Natural killer cell (primary cell): ENCODE data around the gene APOA1. TPM values are rescaled to one million over a fixed set of nuclear protein-coding genes. Genes with fewer than 3 reads are reported as not detected.

Source experiments
- ATAC-seq, 3 donors: fragments of 150-1000 bp in 2 of 3; fragments of 200-7000 bp in 1 of 3; cut with Tn5 transposase; 1 replicate in 1 of 3; 2 replicates in 2 of 3; pipeline ENCODE4 v1.10.0; 2021; ENCODE audit warnings: mild to moderate bottlenecking in 2 of 3, moderate library complexity in 2 of 3
- DNase-seq, 2 donors: peaks; one replicate each; pipeline versions ENCODE4 v3.0.0 to v3.0.0-alpha.2; 2013 to 2021; ENCODE audit warnings: mixed read lengths in 1 of 2
- H3K27ac ChIP-seq: one replicate; pipeline ENCODE4 v1.5.1; 2013; ENCODE audit warnings: mild to moderate bottlenecking, low read length
- H3K27me3 ChIP-seq: one replicate; pipeline ENCODE4 v1.6.1; 2013; ENCODE audit warnings: low read length; ENCODE audit not compliant: control insufficient read depth, insufficient read depth
- H3K36me3 ChIP-seq: one replicate; pipeline ENCODE4 v1.6.1; 2013; ENCODE audit warnings: low read length; ENCODE audit not compliant: control insufficient read depth, insufficient read depth
- H3K4me1 ChIP-seq: one replicate; pipeline ENCODE4 v1.6.1; 2013; ENCODE audit warnings: low read length; ENCODE audit not compliant: control insufficient read depth, insufficient read depth
- H3K4me3 ChIP-seq: one replicate; pipeline ENCODE4 v1.5.1; 2013; ENCODE audit warnings: low read length
- H3K9me3 ChIP-seq: one replicate; pipeline ENCODE4 v1.6.1; 2013; ENCODE audit warnings: low read length; ENCODE audit not compliant: control insufficient read depth, insufficient read depth
- H3K27ac Mint-ChIP-seq, 2 donors: one replicate each; pipeline ENCODE4 v1.8.0; 2022; ENCODE audit warnings: mild to moderate bottlenecking in 2 of 2, mixed read lengths in 2 of 2, moderate library complexity in 1 of 2
- H3K27me3 Mint-ChIP-seq, 2 donors: one replicate each; pipeline ENCODE4 v1.8.0; 2022; ENCODE audit warnings: low read depth in 2 of 2, mixed read lengths in 2 of 2
- H3K36me3 Mint-ChIP-seq: one replicate; pipeline ENCODE4 v1.8.0; 2022; ENCODE audit warnings: mixed read lengths
- H3K4me1 Mint-ChIP-seq, 2 donors: one replicate each; pipeline ENCODE4 v1.8.0; 2022; ENCODE audit warnings: mixed read lengths in 2 of 2
- H3K4me3 Mint-ChIP-seq: one replicate; pipeline ENCODE4 v1.8.0; 2022; ENCODE audit warnings: mild to moderate bottlenecking, moderate library complexity, mixed read lengths
- H3K9me3 Mint-ChIP-seq, 2 donors: one replicate each; pipeline ENCODE4 v1.8.0; 2022; ENCODE audit warnings: mixed read lengths in 2 of 2
- WGBS: methylation state at CpG from one replicate; pipeline ENCODE4 v1.1.7; 2013; ENCODE audit warnings: missing lambda C conversion rate; ENCODE audit not compliant: insufficient coverage; 5-methylcytosine and 5-hydroxymethylcytosine counted together
- intact Hi-C: fragments of 100-400 bp; cut with micrococcal nuclease; formaldehyde crosslinking; loops from one replicate; pipeline ENCODE4 v1.14.2; 2022
- total RNA-seq, 4 donors: library from RNA; stranded (reverse); fragments of 120-200 nt in 1 of 4; gene quantifications; one replicate each; pipeline versions ENCODE4 v1.2.3 to v1.2.4, GENCODE V29; 2013 to 2022
- TF ChIP-seq, protein P1 (sequence below): fragments of 200-600 bp; IDR thresholded peaks from one replicate; pipeline ENCODE4 v1.8.0; 2022; ENCODE audit warnings: antibody characterized with exemption

APOA1 gene
- total RNA-seq, 3 donors from 2014 or later (not counting 1 experiment from before 2014, with no cell fraction given), result 0.54 to 0.87 TPM; not detected in 1

DNA sequence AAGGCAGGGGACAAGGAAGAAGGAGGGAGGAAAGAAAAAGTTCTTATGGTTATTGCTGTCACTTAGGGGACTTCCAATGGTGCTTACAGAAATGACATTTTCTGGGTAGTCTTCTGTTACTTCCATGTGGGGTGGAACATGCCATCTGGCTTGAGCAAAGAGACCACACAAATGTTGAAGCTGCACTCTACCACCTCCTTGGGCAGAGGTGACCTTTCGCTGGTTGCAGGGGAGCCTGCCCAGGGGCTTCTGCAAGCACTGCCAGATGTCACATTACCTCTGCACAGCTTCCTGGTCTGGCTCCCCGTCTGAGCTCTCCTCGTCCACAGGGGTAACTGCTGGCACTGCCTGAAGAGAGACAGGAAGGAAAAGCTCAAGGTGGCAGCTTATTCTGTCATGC is 32.6 kb upstream of the APOA1 start:
- H3K27me3 ChIP-seq, result no peaks in the 10 kb centered on the region
- no peak overlapping the region for H3K27ac ChIP-seq
- TF ChIP-seq, protein P1, sequence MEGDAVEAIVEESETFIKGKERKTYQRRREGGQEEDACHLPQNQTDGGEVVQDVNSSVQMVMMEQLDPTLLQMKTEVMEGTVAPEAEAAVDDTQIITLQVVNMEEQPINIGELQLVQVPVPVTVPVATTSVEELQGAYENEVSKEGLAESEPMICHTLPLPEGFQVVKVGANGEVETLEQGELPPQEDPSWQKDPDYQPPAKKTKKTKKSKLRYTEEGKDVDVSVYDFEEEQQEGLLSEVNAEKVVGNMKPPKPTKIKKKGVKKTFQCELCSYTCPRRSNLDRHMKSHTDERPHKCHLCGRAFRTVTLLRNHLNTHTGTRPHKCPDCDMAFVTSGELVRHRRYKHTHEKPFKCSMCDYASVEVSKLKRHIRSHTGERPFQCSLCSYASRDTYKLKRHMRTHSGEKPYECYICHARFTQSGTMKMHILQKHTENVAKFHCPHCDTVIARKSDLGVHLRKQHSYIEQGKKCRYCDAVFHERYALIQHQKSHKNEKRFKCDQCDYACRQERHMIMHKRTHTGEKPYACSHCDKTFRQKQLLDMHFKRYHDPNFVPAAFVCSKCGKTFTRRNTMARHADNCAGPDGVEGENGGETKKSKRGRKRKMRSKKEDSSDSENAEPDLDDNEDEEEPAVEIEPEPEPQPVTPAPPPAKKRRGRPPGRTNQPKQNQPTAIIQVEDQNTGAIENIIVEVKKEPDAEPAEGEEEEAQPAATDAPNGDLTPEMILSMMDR, result no peak
- H3K4me3 Mint-ChIP-seq, result no peak overlapping the region
- no peak for DNase-seq
- ATAC-seq, result no peak
- no peaks in the 10 kb centered on the region for H3K4me1 ChIP-seq
- peaks cover 0 to 9% of the 10 kb centered on the region in 2 donors for H3K4me1 Mint-ChIP-seq
- H3K36me3 ChIP-seq, result peaks cover 93% of the 10 kb centered on the region
- H3K27ac Mint-ChIP-seq, result peak overlapping the region; percentile 15 to 54
- 47% methylated on average over 3 of the region's 3 CpGs for WGBS
- no peak overlapping the region for H3K4me3 ChIP-seq
- no peaks in the 10 kb centered on the region for H3K27me3 Mint-ChIP-seq
- intact Hi-C loops, result no loop called here
- no peaks in the 10 kb centered on the region for H3K9me3 ChIP-seq
- H3K9me3 Mint-ChIP-seq, result no peaks in the 10 kb centered on the region
- H3K36me3 Mint-ChIP-seq, result peaks cover 33% of the 10 kb centered on the region

DNA sequence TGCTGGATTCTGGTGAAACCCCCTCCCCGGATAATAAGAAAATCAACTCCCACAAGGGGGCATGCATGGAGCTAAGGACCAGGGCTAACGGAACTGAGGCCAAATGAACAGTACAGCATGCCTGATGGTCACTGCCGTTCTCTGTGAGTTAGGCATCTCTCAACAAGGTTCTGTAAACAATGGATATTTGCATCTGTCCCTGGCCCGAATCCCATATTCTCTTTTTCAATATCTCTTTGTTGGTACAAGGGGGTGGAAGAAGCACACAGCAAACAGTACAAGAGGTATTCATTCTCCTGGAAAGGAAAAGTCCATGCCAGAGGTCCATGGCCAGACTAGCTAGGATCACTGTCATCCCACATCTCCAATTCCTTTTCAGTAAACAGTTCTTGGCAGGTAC is 32.2 kb upstream of the APOA1 start:
- no peak overlapping the region for H3K4me3 Mint-ChIP-seq
- DNase-seq (no peak), ATAC-seq (no peak)
- WGBS, result 92% methylated on average over 3 of the region's 4 CpGs
- Histone ChIP-seq H3K4me1 (no peaks in the 10 kb centered on the region), H3K4me3 (no peak overlapping the region), H3K9me3 (no peaks in the 10 kb centered on the region), H3K36me3 (peaks cover 93% of the 10 kb centered on the region), H3K27me3 (no peaks in the 10 kb centered on the region), H3K27ac (no peak overlapping the region)
- H3K27me3 Mint-ChIP-seq, result no peaks in the 10 kb centered on the region
- peaks cover 0 to 9% of the 10 kb centered on the region in 2 donors for H3K4me1 Mint-ChIP-seq
- peak overlapping the region in 1 of 2 donors; percentile 15 for H3K27ac Mint-ChIP-seq
- TF ChIP-seq, protein P1, result no peak
- peaks cover 28% of the 10 kb centered on the region for H3K36me3 Mint-ChIP-seq
- intact Hi-C loops, result no loop called here
- H3K9me3 Mint-ChIP-seq, result no peaks in the 10 kb centered on the region

DNA sequence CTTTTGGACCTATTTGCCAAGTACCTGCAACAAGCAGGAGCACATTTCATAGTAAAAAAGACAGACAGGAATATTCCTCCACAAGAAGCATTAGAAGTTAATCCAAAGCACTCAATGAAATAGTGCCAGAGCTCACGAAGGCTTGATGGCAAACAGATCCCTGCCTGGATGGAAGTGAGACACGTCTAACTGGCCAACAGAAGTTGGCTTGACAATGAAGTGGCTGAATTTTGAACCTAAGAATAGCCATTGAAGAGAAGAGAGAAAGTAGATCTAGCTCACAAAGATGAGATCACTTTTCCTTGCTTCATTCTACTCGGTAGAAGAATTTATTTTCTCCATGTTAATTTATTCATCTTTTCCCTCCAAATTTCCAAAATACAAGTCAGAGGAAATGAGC is 30.6 kb upstream of the APOA1 start:
- TF ChIP-seq, protein P1, result no peak
- no peak overlapping the region for H3K27ac Mint-ChIP-seq
- Histone ChIP-seq H3K36me3 (peaks cover 92% of the 10 kb centered on the region), H3K4me1 (no peaks in the 10 kb centered on the region), H3K27ac (no peak overlapping the region), H3K27me3 (no peaks in the 10 kb centered on the region), H3K4me3 (no peak overlapping the region), H3K9me3 (no peaks in the 10 kb centered on the region)
- ATAC-seq (no peak), DNase-seq (no peak)
- H3K9me3 Mint-ChIP-seq, result no peaks in the 10 kb centered on the region
- intact Hi-C loops, result no loop called here
- H3K36me3 Mint-ChIP-seq, result peaks cover 17% of the 10 kb centered on the region
- no peaks in the 10 kb centered on the region for H3K27me3 Mint-ChIP-seq
- WGBS, result 93% methylated on average over 2 of the region's 3 CpGs
- no peak overlapping the region for H3K4me3 Mint-ChIP-seq
- H3K4me1 Mint-ChIP-seq, result peaks cover 0 to 9% of the 10 kb centered on the region in 2 donors

DNA sequence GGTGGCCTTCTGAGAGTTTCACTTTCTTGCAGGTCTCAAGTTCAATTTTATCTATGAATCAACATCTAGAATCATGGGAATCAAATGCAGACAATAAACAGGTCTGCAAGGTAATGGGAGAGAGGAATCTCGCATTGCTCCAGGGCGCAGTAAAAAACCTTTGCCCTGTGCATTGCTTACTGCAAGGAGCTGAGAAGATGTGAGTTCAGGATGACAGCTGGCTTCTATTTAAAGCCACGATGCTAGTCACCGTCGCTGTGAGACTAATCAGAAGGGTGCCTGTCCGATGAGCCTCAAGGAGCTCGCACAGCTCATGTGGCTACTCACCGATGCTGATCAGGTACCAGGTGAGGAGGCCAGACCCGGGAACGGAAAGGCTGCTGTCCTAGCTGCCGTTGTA is 30.2 kb upstream of the APOA1 start:
- WGBS, result 96% methylated on average over 11 of the region's 11 CpGs
- ATAC-seq (no peak), DNase-seq (no peak)
- Mint-ChIP-seq H3K27me3 (no peaks in the 10 kb centered on the region), H3K36me3 (peaks cover 13% of the 10 kb centered on the region), H3K9me3 (no peaks in the 10 kb centered on the region), H3K4me3 (no peak overlapping the region), H3K27ac (no peak overlapping the region), H3K4me1 (peaks cover 0 to 9% of the 10 kb centered on the region in 2 donors)
- H3K4me3 ChIP-seq, result no peak overlapping the region
- H3K27me3 ChIP-seq, result no peaks in the 10 kb centered on the region
- no peak overlapping the region for H3K27ac ChIP-seq
- intact Hi-C loops, result no loop called here
- H3K9me3 ChIP-seq, result no peaks in the 10 kb centered on the region
- peaks cover 89% of the 10 kb centered on the region for H3K36me3 ChIP-seq
- TF ChIP-seq, protein P1, result no peak
- no peaks in the 10 kb centered on the region for H3K4me1 ChIP-seq
